K562 (cell line): ENCODE data around the gene SCN1A. TPM values are rescaled to one million over a fixed set of nuclear protein-coding genes. Genes with fewer than 3 reads are reported as not detected.

Source experiments
- ATAC-seq: fragments of 200-7000 bp; cut with Tn5 transposase; 3 replicates; pipeline ENCODE4 v1.9.1; 2020; ENCODE audit warnings: moderate library complexity
- BruUV-seq: library from RNA; stranded (reverse); fragments of 400-500 nt; replicated peaks from 2 replicates; lab custom pipeline; 2021; lab: Mats Ljungman, UMichigan
- CTCF ChIA-PET: fragments of 300-600 bp; formaldehyde crosslinking; extraction: SDS; loops from one replicate; lab custom pipeline; 2021; ENCODE audit warnings: low intra/inter-chr PET ratio; lab: Yijun Ruan, JAX
- POLR2A ChIA-PET: fragments of 300-600, 350-650 bp; sonication (Branson Sonifier 250); formaldehyde crosslinking; extraction: SDS; loops from one replicate; lab custom pipeline; 2021; ENCODE audit warnings: antibody characterized with exemption, inconsistent platforms; lab: Yijun Ruan, JAX
- DNase-seq, 4 experiments: peaks; one replicate each; pipeline versions ENCODE4 v3.0.0 to v3.0.0-alpha.2; 2011 to 2018; ENCODE audit warnings: low spot score in 3 of 4, mixed read lengths in 3 of 4; ENCODE audit errors: extremely low read depth in 1 of 4
- FAIRE-seq: peaks from 2 replicates; lab custom pipeline; 2011; peaks lifted over from hg19 to GRCh38; lab: Jason Lieb, UNC
- H2AFZ ChIP-seq: 2 replicates; pipeline ENCODE4 v1.6.0; 2011; ENCODE audit warnings: low read depth, low read length, control low read depth, inconsistent platforms
- H3K27ac ChIP-seq: fragments of 200-600 bp; 3 replicates; pipeline ENCODE4 v1.8.0; 2011; ENCODE audit warnings: low read depth, mild to moderate bottlenecking, control low read depth, inconsistent platforms, low read length, moderate library complexity, mixed read lengths; ENCODE audit errors: extremely low read depth
- H3K27me3 ChIP-seq, 2 experiments: fragments of 300-600 bp in 1 of 2; 2 replicates in 1 of 2; 3 replicates in 1 of 2; pipeline versions ENCODE4 v1.6.0 to v1.8.0; 2011; ENCODE audit warnings: inconsistent platforms in 2 of 2, low read length in 2 of 2, mild to moderate bottlenecking in 1 of 2, mixed read lengths in 1 of 2, moderate library complexity in 1 of 2; ENCODE audit not compliant: control insufficient read depth in 2 of 2, insufficient read depth in 2 of 2
- H3K36me3 ChIP-seq: fragments of 300-600 bp; 3 replicates; pipeline ENCODE4 v1.8.0; 2011; ENCODE audit warnings: mild to moderate bottlenecking, low read length, inconsistent platforms; ENCODE audit not compliant: control insufficient read depth, insufficient read depth
- H3K4me1 ChIP-seq, 2 experiments: fragments of 200-600 bp in 1 of 2; replicated peaks in 1 of 2; 2 replicates in 1 of 2; 3 replicates in 1 of 2; pipeline versions ENCODE4 v1.5.1 to v1.8.0; 2011; ENCODE audit warnings: inconsistent platforms in 2 of 2, low read length in 2 of 2, mild to moderate bottlenecking in 1 of 2, mixed read lengths in 1 of 2, moderate library complexity in 1 of 2; ENCODE audit not compliant: control insufficient read depth in 2 of 2, insufficient read depth in 2 of 2
- H3K4me2 ChIP-seq: 2 replicates; pipeline ENCODE4 v1.6.1; 2011; ENCODE audit warnings: low read length, control low read depth, inconsistent platforms, mixed read lengths; ENCODE audit not compliant: insufficient read depth
- H3K4me3 ChIP-seq: fragments of 200-600 bp; sonication (generic), shearing (Covaris generic); 2 replicates; pipeline ENCODE4 v1.5.1; 2016; ENCODE audit warnings: control low read depth, inconsistent platforms
- H3K79me2 ChIP-seq: fragments of 200-600 bp; 3 replicates; pipeline ENCODE4 v1.8.0; 2011; ENCODE audit warnings: low read length, inconsistent platforms; ENCODE audit not compliant: control insufficient read depth, insufficient read depth
- H3K9ac ChIP-seq, 2 experiments: 2 replicates each; pipeline versions ENCODE4 v1.6.0 to v1.6.1; 2011; ENCODE audit warnings: low read depth in 2 of 2, low read length in 2 of 2, control low read depth in 1 of 2, inconsistent platforms in 1 of 2, mild to moderate bottlenecking in 1 of 2, mixed read lengths in 1 of 2; ENCODE audit not compliant: insufficient read depth in 1 of 2
- H3K9me1 ChIP-seq: one replicate; pipeline ENCODE4 v1.6.0; 2011; ENCODE audit warnings: inconsistent platforms, mild to moderate bottlenecking, low read length, moderate library complexity; ENCODE audit not compliant: control insufficient read depth, insufficient read depth
- H3K9me3 ChIP-seq: replicated peaks from 2 replicates; pipeline ENCODE4 v1.5.1; 2011; ENCODE audit warnings: low read depth, low read length, inconsistent platforms; ENCODE audit not compliant: control insufficient read depth, insufficient read depth
- H4K20me1 ChIP-seq: replicated peaks from 2 replicates; pipeline ENCODE4 v1.6.1; 2011; ENCODE audit warnings: low read length, inconsistent platforms, mixed read lengths; ENCODE audit not compliant: control insufficient read depth, insufficient read depth
- ATF3 ChIP-seq, 2 experiments: fragments of 450-650 bp in 1 of 2; sonication (generic) in 1 of 2; formaldehyde crosslinking in 1 of 2; IDR thresholded peaks in 1 of 2; conservative IDR thresholded peaks in 1 of 2; 2 replicates each; pipeline versions ENCODE4 v1.6.1 to v1.8.1; 2016 to 2023; ENCODE audit warnings: mild to moderate bottlenecking in 2 of 2, moderate library complexity in 2 of 2, inconsistent platforms in 1 of 2, missing genetic modification reagents in 1 of 2
- CEBPB ChIP-seq: fragments of 450-650 bp; IDR thresholded peaks from 2 replicates; pipeline ENCODE4 v1.6.1; 2016; ENCODE audit warnings: missing genetic modification characterization, missing compliant biosample characterization
- CEBPG ChIP-seq, 3 experiments: fragments of 200-800 bp in 1 of 3; sonication (Bioruptor generic) in 1 of 3; sonication (generic) in 1 of 3; formaldehyde crosslinking in 1 of 3; IDR thresholded peaks in 2 of 3; conservative IDR thresholded peaks in 1 of 3; 2 replicates each; pipeline versions ENCODE4 v1.6.1 to v1.8.0; 2016 to 2022; ENCODE audit warnings: missing compliant biosample characterization in 2 of 3, missing genetic modification characterization in 2 of 3, mild to moderate bottlenecking in 1 of 3, missing genetic modification reagents in 1 of 3
- SUPT5H ChIP-seq: fragments of 450-650 bp; IDR thresholded peaks from 2 replicates; pipeline ENCODE4 v1.6.1; 2016
- TAF7 ChIP-seq: fragments of 450-650 bp; IDR thresholded peaks from 2 replicates; pipeline ENCODE4 v1.6.1; 2016; ENCODE audit warnings: missing genetic modification characterization, missing compliant biosample characterization
- ZBTB2 ChIP-seq: fragments of 450-650 bp; IDR thresholded peaks from 2 replicates; pipeline ENCODE4 v1.6.1; 2016; ENCODE audit warnings: antibody characterized with exemption
- ZNF12 ChIP-seq: sonication (generic); formaldehyde crosslinking; IDR thresholded peaks from 2 replicates; pipeline ENCODE4 v1.4.0; 2020; ENCODE audit warnings: mild to moderate bottlenecking, missing genetic modification reagents
- ZNF146 ChIP-seq: IDR thresholded peaks from one replicate; pipeline ENCODE4 v1.6.1; 2018; ENCODE audit warnings: missing compliant biosample characterization; ENCODE audit not compliant: unreplicated experiment
- ZNF407 ChIP-seq: fragments of 450-650 bp; IDR thresholded peaks from 2 replicates; pipeline ENCODE4 v1.6.1; 2016; ENCODE audit warnings: low read depth
- ZNF57 ChIP-seq: fragments of 450-650 bp; formaldehyde crosslinking; IDR thresholded peaks from 2 replicates; pipeline ENCODE4 v1.4.0; 2020; ENCODE audit warnings: mild to moderate bottlenecking, moderate library complexity
- ZZZ3 ChIP-seq: fragments of 450-650 bp; IDR thresholded peaks from 2 replicates; pipeline ENCODE4 v1.6.1; 2016; ENCODE audit warnings: antibody characterized with exemption, mild to moderate bottlenecking, moderate library complexity
- WGBS: fragments of 100-300 bp; shearing (Covaris generic); methylation state at CpG from one replicate; pipeline ENCODE4 v1.1.6; 2016; ENCODE audit warnings: low coverage, mixed read lengths; ENCODE audit not compliant: insufficient coverage; ENCODE audit errors: missing lambda C conversion rate; 5-methylcytosine and 5-hydroxymethylcytosine counted together
- in situ Hi-C: fragments of 300-500 bp; cut with MboI; formaldehyde crosslinking; loops from 4 replicates; pipeline ENCODE4 v1.15.0; 2018; ENCODE audit warnings: inconsistent platforms, mixed read lengths
- intact Hi-C: fragments of 100-400 bp; cut with micrococcal nuclease; formaldehyde crosslinking; loops from 2 replicates; pipeline ENCODE4 v1.14.2; 2022
- polyA plus RNA-seq, 8 experiments: library from polyadenylated mRNA; depleted of rRNA in 4 of 8; stranded (reverse) in 5 of 8; unstranded in 3 of 8; fragments of >200 nt; fragmentation: Nextera tagmentation in 2 of 8; fragmentation: Illumina TruSeq in 1 of 8; extraction: Ambion mirVana in 2 of 8; extraction: Trizol in 1 of 8; gene quantifications; 2 replicates each; pipeline versions ENCODE4 v1.2.1 to v1.2.3, GENCODE V29; 2011 to 2014; ENCODE audit warnings: inconsistent platforms in 1 of 8, missing spikeins in 1 of 8
- total RNA-seq, 7 experiments: library from RNA; depleted of rRNA in 6 of 7; stranded (reverse); fragments of >200 nt in 6 of 7; fragmentation: Illumina TruSeq in 2 of 7; extraction: Trizol in 2 of 7; gene quantifications; 2 replicates each; pipeline versions ENCODE4 v1.2.1 to v1.2.3, GENCODE V29; 2011 to 2021; ENCODE audit warnings: low replicate concordance in 1 of 7

The SCN1A gene
- total and polyA plus RNA-seq, 9 of the 15 experiments (the other 6 are each of a cell fraction or from before 2014, with no cell fraction given), result not detected

- ATAC-seq (no peak), DNase-seq (no peak), FAIRE-seq (no peak)
- Histone ChIP-seq H3K79me2 (no peaks in the 10 kb centered on the region), H4K20me1 (no peaks in the 10 kb centered on the region), H2AFZ (no peak overlapping the region; the same call in 1 of the 2 replicates), H3K9ac (no peak overlapping the region), H3K9me1 (no peaks in the 10 kb centered on the region), H3K4me2 (no peak overlapping the region), H3K4me1 (peaks cover 0 to 7% of the 10 kb centered on the region in 2 experiments; a peak in 2 of 5 replicates), H3K27me3 (no peaks in the 10 kb centered on the region), H3K36me3 (no peaks in the 10 kb centered on the region), H3K9me3 (no peaks in the 10 kb centered on the region), H3K27ac (no peak overlapping the region), H3K4me3 (no peak overlapping the region)
- POLR2A ChIA-PET, result no interaction called here
- CTCF ChIA-PET, result no interaction called here
- intact Hi-C loops (no loop called here), in situ Hi-C loops (no loop called here)
- no peak for TF ChIP-seq ZNF57
- no peak for TF ChIP-seq ZNF12 (CRISPR knock-in tag)
- peak; percentile 68 for TF ChIP-seq CEBPB (tag)
- no peak for TF ChIP-seq ZBTB2
- no peak for TF ChIP-seq ZNF407
- TF ChIP-seq TAF7 (tag), result no peak
- TF ChIP-seq ZZZ3, result no peak
- no peak for TF ChIP-seq SUPT5H
- no peak for TF ChIP-seq ZNF146 (CRISPR knock-in tag)
- TF ChIP-seq CEBPG (CRISPR knock-in tag; IDR thresholded peaks at IDR 0.05), result no peak
- TF ChIP-seq CEBPG (tag; conservative IDR thresholded peaks at IDR 0.05 in 1 of 2, IDR thresholded peaks at IDR 0.05 in 1 of 2), result peak in 1 of 2 experiments; percentile 74; a peak in 2 of 4 replicates
- peak; percentile 28; the same call in 1 of the 2 replicates for TF ChIP-seq ATF3 (IDR thresholded peaks at IDR 0.05)
- TF ChIP-seq ATF3 (CRISPR knock-in tag; conservative IDR thresholded peaks at IDR 0.05), result no peak
- BruUV-seq, result no TSS peak
- 22% methylated on average over 2 of the region's 2 CpGs for WGBS
Observed at GRCh38 chr2:166090346-166090745, 37.5 kb downstream of the SCN1A start.
